ENCODE results near the gene OLA1. TPM values are rescaled to one million over a fixed set of nuclear protein-coding genes. Genes with fewer than 3 reads are reported as not detected.

The OLA1 gene
- polyA plus RNA-seq, 3 donors, result 166 to 177 (median 172) TPM

DNA sequence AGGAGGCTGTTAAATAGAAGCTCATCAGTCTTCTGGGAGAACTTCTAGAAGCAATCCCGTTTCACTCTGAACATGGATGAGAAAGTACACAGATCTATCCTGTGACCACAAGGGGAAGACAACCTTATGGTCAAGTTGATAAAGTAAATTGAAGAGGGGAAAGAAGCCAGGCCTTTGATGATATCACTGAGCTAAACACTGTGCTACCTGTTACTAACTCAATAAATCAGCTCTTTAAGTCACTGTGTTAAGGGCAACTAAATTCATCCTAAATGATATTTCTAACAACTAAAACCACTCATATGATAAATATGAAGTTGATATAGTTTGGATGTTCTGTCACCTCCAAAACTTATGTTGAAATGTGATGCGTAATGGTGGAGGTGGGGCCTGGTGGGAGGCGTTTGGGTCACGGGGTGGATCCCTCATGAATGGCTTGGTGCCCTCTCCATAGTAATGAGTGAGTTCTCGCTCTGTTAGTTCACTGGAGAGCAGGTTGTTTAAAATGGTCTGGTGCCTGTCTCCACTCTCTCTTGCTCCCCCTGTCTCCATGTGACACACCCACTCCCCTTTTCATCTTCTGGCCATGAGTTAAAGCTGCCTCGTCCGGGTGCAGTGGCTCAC lies 23.6 kb downstream of the OLA1 start:
- no peak for DNase-seq (ENCODE audit: low read depth in 3 of 3, low spot score in 2 of 3)

- DNase-seq (ENCODE audit: low read depth in 3 of 3, low spot score in 2 of 3), result no peak
Measured at GRCh38 chr2:174224125-174224524, 24.2 kb downstream of the OLA1 start.

GRCh38 chr2:174223388-174223787 lies 24.9 kb downstream of the OLA1 start:
- DNase-seq (ENCODE audit: low read depth in 3 of 3, low spot score in 2 of 3), result no peak

- DNase-seq (ENCODE audit: low read depth in 3 of 3, low spot score in 2 of 3), result no peak
Measured at GRCh38 chr2:174222154-174222553, 26.2 kb downstream of the OLA1 start.

GRCh38 chr2:174219321-174219720 lies 29.0 kb downstream of the OLA1 start:
- DNase-seq (ENCODE audit: low read depth in 3 of 3, low spot score in 2 of 3), result no peak

DNA sequence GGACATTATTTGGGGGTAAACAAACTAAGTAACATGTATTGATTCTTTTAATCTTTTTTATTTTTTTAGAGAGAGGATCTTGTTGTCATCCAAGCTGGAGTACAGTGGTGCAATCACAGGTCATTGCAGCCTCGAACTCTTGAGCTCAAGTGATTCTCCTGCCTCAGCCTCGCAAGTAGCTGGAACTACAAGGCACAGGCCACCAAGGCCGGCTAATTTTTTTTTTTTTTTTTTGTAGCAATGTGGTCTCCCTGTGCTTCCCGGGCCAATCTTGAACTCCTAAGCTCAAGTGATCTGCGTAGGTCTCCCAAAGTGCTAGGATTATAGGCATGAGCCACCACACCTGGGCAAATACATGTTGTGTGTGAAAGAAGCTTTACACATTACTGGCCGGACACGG lies 29.6 kb downstream of the OLA1 start:
- DNase-seq (ENCODE audit: low read depth in 3 of 3, low spot score in 2 of 3), result no peak

DNA sequence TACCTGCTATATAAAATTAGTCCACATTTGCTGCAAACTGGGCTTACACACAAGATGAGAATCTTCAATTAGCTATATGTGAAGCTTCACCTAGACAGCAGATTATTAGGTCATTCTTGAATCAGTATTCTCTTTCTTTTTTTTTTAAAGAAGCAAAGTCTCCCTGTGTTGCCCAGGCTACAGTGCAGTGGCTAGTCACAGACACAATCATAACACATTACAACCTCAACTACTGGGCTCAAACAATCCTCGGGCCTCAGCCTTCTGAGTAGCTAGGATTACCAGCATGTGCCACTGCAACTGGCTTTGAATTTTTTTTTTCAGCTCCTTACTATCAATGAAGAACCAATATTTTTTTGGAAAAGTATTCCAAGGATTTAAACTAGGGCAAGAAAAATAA lies 30.5 kb downstream of the OLA1 start:
- DNase-seq (ENCODE audit: low read depth in 3 of 3, low spot score in 2 of 3), result no peak

DNA sequence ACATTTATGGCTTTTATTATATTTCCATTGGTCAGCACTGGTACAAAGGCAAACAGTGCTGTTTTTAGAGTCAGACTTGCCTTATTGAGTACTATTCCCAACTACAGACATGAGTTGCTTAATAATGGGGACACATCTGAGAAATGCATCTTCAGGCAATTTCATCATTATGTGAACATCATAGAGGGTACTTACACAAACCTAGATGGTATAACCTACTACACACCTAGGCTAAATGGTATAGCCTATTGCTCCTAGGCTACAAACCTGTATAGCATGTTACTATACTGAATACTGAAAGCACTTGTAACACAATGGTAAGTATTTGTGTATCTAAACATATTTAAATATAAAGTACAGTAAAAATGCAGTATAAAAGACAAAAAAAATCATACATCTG lies 36.4 kb downstream of the OLA1 start:
- DNase-seq (ENCODE audit: low read depth in 3 of 3, low spot score in 2 of 3), result no peak

DNA sequence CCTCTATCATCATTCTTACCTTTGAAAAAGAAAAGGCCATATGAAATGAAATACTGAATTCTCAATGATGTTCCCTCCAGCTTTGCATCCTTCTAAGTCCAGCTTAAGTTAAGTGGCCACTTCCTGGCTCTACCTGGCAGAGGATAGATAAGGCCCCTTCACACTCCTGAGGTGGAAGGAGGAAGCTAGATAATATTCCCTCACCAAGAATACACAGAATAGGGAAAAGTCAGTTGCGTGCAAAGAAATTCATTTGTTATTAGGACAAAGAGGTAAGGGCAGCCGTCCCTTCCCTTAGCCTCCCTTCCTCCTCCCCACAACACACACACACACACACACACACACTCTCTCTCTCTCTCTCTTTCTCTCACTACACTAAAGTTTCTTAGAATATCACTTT lies 37.5 kb downstream of the OLA1 start:
- no peak for DNase-seq (ENCODE audit: low read depth in 3 of 3, low spot score in 2 of 3)

DNA sequence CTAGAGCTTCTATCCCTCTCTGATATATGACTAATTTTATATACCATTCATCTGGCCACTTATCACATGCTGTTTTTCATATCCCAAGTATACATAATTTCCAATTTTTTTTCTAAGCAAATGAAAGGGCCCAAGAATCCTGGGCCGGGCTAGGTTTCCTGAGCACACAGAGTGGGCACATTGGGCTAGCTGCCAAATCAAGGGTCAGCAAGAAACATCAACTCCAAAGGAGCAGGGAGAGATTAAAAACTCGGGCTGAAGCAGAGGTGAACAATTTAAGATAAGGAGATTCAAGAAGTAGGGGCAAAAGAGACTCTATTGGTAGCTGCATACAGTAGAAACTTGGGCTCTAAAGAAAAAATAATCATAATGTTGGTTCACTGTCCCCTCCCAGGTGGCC lies 39.0 kb downstream of the OLA1 start:
- no peak for DNase-seq (ENCODE audit: low read depth in 3 of 3, low spot score in 2 of 3)

DNA sequence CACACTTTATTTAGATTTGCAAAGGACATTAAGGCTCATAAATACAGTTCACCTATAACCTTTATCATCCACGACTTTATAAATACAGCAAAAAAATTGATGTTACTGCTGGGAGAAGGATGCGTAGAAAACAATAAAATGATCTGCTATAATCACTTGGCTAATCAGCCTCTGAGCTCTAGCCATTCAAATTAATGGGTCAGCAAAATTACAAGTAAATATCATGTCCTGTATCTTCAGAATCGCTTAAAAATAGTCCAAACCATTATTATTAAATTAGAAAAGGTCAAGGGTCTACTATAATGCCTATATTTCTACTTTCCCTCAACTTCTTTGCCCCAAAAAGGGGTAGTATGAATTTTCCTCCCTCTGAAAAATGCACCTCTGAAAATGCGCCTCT lies 40.3 kb downstream of the OLA1 start:
- no peak for DNase-seq (ENCODE audit: low read depth in 3 of 3, low spot score in 2 of 3)

DNA sequence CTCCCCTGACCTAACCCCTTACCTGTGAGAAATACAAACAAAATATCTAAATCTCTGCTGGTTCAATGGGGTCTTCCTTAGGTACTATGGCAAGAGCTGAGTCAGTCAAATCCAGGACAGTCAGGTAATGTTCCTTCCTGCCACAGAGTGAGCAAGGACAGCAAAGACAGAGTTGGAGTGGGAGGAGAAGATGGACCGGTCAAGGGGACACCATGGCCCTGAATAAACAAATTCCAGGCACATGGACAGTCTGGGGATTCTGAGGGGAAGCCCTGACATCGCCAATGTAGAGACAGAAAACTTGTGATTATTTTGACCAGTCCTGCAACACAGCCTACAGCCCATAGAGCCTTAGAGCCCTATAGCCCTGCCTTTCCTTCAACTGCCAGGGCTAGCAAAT lies 42.8 kb downstream of the OLA1 start:
- no peak for DNase-seq (ENCODE audit: low read depth in 3 of 3, low spot score in 2 of 3)

GRCh38 chr2:174202188-174202587 lies 46.1 kb downstream of the OLA1 start:
- DNase-seq (ENCODE audit: low read depth in 3 of 3, low spot score in 2 of 3), result no peak

DNA sequence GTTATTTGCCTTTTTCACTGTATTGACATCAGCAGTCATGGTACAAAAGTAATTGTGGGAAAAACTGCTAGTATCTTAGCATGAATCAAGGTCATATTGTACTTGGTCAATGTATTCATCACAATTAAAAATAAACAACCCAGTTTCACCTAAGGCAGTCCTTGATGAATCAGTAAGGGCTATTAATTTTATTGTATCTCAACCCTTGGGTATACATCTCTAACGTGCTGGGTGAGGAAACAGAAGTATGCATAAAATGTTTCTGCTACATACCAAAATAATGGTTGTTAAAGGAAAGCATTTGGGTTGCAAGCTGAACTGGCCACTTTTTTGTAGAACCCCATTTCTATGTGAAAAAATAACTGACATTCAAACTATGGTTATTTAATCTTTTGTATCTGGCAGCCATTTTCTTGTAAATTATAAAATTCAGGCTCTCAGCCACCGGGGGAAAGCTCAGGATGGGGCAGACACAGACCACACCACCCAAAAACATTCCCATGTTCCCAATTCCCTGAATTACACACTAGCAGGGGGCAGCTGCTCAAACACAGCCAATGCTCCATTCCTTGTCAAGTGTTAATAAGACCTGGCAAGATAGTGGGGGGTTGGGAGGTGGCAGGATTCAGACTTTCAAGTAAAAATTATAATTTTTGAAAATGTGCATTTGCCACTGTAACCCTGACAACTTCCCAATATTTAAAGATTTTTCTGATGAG lies 49.3 kb downstream of the OLA1 start:
- no peak for DNase-seq (ENCODE audit: low read depth in 3 of 3, low spot score in 2 of 3)

DNA sequence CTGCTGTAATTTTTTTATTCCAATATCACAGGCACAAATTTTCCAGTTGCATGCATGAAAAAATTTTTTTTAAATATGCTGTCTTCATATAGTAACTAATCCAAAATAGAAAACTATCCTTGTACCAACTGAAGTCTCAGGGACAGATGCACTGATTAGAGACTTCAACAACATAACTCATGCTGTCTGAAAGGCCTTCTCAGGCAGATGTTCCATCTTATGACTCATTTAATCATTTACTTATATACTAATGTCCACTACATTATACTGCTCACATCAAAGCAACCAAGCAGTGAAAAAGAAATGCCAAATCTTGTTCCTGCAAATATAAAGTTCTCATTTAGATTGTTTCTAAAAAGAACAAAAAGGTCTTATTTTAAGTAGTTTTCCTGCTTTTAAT lies 53.1 kb downstream of the OLA1 start:
- no peak for DNase-seq (ENCODE audit: low read depth in 3 of 3, low spot score in 2 of 3)

DNA sequence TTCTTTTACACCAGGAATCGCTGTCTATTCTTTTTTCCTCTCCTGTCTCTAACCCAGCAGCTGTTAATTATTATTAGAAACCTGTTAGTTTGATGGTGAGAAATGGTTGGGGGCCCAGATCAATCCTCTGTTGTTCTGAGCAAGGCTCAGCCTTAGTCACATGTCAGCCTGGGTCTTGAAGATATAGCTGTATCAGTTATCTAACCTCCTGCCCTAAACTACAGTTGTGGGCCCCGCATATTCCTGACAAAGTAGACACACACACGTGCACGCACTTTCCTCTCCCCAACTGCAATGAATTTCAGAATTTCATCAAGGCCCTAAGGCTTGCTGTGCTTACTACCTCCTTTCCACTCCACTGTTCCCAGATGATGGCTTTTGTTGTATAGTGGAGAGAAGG lies 54.6 kb downstream of the OLA1 start:
- no peak for DNase-seq (ENCODE audit: low read depth in 3 of 3, low spot score in 2 of 3)

- DNase-seq (ENCODE audit: low read depth in 3 of 3, low spot score in 2 of 3), result no peak
Measured at GRCh38 chr2:174192664-174193063, 55.7 kb downstream of the OLA1 start.

DNA sequence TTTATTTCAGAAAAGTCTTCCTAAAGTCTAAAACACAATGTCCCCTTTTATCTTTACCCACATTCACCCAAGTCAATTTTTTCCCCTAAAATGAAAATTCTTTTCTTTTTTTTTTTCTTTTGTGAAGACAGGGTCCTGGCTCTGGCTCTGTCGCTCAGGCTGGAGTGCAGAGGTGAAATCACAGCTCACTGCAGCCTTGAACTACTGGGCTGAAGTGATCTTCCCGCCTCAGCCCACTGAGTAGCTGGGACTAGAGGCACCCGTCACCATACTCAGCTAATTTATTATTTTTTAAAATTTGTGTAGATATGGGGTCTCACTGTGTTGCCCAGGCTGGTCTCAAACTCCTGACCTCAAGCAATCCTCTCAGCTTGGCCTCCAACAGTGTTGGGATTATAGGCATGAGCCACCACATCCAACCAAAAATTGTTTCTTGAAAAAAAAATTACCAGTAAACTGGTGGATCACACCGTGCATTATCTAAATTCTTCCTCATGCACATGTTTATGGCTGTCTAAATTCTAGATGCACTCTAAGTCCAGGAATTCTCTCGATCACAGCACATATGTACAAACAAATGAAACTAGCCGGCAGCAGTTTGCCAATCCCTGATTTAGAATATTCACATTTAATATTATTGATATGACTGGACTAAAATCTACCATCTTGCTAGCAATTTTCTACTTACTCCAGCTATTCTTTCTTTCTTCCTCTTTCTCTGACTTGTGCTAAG lies 56.8 kb downstream of the OLA1 start:
- DNase-seq (ENCODE audit: low read depth in 3 of 3, low spot score in 2 of 3), result no peak

DNA sequence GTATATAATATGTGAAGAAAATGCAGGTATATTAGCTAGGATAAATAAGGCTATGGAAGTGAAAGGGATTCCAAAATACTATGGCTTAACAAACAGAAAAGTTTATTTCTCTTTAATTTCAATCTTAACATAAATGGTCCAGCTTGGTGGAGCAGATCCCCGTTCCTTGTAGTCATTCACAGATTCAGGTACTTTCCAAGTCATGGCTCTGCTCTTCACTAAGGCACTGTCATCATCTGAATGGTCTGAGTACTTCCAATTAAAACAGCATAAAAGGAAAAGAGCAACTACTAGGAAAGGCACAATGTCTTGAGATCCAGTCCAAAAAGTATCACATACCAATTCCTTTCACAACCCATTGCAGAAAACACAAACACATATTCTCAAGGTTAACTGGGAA lies 63.4 kb downstream of the OLA1 start:
- DNase-seq (ENCODE audit: low read depth in 3 of 3, low spot score in 2 of 3), result no peak

GRCh38 chr2:174184504-174184903 lies 63.8 kb downstream of the OLA1 start:
- no peak for DNase-seq (ENCODE audit: low read depth in 3 of 3, low spot score in 2 of 3)

GRCh38 chr2:174183076-174183475 lies 65.3 kb downstream of the OLA1 start:
- DNase-seq (ENCODE audit: low read depth in 3 of 3, low spot score in 2 of 3), result no peak

GRCh38 chr2:174181368-174181767 lies 67.0 kb downstream of the OLA1 start:
- DNase-seq (ENCODE audit: low read depth in 3 of 3, low spot score in 2 of 3), result no peak

Measured in right renal cortex interstitium (tissue), 3 donors.